GM12872 (cell line): ENCODE measurements around the gene CASP9.

ENCODE experiments used
- TF ChIP-seq, protein P1 (sequence below): IDR thresholded peaks from 3 replicates; pipeline ENCODE4 v1.5.1; 2011; ENCODE audit warnings: low read depth, mild to moderate bottlenecking, low read length, moderate library complexity; ENCODE audit not compliant: insufficient read depth

CASP9 gene

DNA sequence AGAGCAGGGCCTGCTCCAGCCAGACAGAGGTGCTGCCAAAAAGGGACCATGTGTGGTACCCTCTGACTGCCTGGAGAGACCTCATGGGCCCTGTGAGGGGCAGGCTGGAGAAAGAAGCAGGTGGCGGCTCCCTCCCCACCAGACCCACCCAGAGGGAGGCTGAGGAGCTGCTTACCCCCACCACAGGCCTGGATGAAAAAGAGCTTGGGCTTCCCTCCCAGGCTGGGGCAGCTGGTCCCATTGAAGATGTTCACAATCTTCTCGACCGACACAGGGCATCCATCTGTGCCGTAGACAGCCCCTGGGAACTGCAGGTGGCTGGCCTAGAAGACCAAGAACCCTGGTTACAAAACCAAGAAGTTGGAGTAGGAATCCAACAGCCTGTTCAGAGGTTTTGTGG, 19.6 kb downstream of the CASP9 start:
- TF ChIP-seq, protein P1, sequence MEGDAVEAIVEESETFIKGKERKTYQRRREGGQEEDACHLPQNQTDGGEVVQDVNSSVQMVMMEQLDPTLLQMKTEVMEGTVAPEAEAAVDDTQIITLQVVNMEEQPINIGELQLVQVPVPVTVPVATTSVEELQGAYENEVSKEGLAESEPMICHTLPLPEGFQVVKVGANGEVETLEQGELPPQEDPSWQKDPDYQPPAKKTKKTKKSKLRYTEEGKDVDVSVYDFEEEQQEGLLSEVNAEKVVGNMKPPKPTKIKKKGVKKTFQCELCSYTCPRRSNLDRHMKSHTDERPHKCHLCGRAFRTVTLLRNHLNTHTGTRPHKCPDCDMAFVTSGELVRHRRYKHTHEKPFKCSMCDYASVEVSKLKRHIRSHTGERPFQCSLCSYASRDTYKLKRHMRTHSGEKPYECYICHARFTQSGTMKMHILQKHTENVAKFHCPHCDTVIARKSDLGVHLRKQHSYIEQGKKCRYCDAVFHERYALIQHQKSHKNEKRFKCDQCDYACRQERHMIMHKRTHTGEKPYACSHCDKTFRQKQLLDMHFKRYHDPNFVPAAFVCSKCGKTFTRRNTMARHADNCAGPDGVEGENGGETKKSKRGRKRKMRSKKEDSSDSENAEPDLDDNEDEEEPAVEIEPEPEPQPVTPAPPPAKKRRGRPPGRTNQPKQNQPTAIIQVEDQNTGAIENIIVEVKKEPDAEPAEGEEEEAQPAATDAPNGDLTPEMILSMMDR = no peak

DNA sequence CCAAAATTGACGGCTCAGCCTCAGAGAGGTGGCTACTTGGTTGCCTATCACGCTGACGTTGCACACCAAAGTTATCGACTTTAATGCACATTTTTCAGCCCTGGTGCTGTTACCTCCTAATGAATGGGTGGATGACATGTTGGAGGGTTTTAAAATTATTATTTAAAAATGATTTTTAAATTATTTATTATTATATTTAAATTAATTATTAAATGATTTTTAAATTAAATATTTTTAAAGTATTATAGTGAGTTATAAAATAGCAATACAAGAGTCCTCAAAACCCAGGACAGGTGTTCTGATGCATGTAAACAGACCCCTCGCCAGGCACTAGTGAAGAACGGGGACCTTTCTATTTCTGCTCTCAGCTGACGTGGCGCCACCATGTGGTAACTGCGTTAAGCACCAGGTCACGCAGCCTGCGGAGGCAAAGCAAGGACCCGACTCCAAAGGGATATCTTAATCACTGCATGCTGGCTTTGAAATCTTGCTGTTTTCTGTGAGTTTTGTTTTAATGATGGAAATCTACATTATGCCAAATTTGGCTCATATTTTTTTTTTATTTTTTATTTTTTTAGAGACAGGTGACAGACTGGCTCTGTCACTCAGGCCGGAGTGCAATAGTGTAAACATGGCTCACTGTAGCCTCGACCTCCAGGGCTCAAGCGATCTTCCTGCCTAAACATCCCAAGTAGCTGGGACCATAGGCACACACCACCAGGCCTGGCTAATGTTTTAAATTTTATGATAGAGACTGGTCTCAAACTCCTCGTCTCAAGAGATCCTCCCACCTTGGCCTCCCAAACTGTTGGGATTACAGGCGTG, 22.6 kb downstream of the CASP9 start:
- TF ChIP-seq, protein P1 = peak; percentile 79

DNA sequence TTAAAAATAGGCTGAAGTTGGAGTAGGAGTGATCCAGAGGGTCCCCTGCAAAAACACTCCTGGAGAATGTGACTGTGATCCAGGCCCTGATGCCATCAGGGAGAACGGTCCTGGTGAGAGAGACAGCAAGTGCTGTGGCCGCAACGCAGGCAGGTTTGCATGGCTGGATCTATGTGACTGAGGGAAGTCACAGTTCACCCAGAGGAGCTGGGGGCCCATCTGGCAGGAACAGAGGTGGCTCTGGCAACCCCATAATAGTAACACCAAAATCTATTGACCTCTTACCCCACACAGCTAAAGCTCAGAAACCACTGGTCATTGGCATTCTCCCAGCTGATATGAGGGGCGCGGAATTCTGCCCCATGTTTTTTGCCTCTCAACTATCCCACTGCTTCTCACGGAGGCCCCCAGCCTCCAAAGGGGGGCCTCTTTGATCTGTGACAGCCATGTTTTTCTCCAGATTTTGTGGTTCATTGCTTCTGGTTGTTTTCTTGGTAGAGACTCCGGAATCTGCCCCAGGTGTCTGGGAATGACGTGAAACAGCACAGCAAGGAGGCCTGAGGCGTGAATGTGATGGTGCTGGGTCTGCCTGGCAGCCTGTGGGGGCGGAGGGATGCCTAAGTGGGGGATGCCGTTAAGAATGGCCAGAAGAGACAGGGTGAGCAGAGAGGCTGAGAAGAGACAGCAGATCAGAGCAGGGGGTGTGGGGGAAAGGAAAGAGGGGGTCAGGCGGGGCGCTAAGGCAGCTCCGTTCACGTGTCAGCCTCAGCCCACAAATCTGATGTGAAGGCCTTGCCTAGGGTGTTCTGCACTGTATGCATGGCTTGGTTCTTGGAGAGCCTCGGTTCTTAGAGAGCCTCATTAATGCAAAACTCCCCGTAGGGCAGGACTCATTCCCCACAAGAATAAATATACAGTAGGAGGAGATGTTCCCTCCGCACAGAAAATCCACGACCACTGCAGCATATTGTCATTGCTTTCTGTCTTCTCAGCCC, 23.5 kb downstream of the CASP9 start:
- TF ChIP-seq, protein P1 = no peak

DNA sequence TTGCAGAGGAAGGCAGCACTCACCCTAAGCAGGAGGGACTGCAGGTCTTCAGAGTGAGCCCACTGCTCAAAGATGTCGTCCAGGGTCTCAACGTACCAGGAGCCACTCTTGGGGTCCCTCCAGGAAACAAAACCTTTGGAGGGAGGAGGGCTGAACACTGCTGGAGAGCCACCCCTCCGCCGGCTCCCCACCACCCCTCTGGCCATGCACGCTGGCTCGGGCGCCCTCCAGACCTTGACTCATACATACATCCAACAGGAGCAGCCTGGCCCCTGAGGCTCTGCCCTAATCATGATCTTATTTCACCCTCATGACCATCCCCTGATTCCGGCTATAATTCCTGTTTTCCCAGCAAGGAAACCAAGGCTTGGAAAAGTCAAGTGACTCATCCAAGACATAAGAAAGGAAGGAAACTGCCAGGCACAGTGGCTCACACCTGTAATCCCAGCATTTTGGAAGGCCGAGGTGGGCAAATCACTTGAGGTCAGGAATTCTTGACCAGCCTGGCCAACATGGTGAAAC, 30.1 kb downstream of the CASP9 start:
- TF ChIP-seq, protein P1 = no peak

DNA sequence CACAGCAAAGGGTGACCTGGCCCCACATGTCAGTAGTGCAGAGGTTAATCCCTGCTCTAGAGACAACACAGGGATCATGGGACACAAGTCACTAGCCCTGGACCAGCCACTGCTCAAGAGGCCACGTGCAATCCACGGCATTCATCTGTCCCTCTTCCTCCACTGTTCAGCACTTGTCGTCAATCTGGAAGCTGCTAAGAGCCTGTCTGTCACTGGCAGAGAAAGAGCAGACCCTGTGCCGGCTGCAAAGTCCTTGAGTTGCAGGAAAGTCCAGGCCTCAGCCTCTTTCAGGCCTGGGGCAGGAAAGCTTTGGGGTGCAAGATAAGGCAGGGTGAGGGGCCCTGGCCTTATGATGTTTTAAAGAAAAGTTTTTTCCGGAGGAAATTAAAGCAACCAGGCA, 31.4 kb downstream of the CASP9 start:
- TF ChIP-seq, protein P1 = no peak

DNA sequence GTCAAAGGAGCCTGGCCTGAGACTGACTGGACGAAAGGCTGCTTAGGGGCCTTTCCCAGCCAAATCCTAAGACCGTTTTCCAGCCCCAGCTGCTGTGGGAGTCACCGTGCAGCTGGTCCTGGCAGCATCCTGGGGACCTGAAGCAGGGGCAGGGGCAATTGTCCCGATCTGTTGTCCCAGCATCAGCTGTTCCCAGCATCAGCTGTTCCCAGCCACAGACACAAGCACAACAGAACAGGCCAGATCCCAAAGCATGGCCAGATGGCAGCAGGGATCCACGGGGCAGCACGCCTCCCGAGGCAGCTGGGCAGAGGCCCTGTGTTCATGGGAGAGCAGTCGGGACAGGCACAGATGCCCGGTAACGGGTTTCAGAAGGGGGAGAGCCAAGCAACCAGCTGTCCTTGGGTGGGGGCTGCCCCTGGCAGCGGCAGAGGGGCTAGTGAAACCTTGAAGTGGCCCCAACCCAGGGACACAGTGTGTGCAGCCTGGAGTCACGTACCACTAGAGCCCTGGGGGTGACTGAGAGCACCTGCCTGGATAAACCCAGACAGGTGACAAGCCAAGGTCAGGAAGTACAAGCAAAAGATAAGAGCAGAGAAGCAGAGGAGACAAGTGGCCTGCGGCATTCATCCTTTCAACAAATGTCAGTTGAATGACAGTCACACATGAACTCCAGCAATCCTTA, 34.8 kb downstream of the CASP9 start:
- TF ChIP-seq, protein P1 = no peak

DNA sequence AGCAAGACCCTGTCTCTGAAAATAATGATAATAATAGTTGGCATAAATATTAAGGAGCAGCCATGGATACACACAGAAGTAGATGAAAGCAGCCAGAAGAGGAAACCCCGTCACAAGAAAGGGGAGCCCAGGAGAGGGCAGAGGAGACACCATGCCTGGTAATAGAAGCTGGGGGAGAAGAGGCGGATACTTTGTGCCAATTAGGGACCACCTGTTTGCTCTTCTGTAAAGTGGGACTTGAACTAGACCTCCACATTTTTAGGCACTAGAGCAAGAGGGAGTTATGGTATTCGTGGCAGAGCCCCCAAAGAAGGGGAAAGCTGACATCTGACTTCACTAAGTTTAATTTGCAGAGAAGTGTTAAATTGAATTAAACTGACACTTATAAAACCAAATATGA, 35.6 kb downstream of the CASP9 start:
- TF ChIP-seq, protein P1 = no peak
